ENCODE data around the gene PRPH. TPM values are rescaled to one million over a fixed set of nuclear protein-coding genes. Genes with fewer than 3 reads are reported as not detected.

The PRPH gene
- total and polyA plus RNA-seq, 2 of the 8 experiments (the other 6 are each of a cell fraction or from before 2014, with no cell fraction given): 0.79 to 1.4 TPM

DNA sequence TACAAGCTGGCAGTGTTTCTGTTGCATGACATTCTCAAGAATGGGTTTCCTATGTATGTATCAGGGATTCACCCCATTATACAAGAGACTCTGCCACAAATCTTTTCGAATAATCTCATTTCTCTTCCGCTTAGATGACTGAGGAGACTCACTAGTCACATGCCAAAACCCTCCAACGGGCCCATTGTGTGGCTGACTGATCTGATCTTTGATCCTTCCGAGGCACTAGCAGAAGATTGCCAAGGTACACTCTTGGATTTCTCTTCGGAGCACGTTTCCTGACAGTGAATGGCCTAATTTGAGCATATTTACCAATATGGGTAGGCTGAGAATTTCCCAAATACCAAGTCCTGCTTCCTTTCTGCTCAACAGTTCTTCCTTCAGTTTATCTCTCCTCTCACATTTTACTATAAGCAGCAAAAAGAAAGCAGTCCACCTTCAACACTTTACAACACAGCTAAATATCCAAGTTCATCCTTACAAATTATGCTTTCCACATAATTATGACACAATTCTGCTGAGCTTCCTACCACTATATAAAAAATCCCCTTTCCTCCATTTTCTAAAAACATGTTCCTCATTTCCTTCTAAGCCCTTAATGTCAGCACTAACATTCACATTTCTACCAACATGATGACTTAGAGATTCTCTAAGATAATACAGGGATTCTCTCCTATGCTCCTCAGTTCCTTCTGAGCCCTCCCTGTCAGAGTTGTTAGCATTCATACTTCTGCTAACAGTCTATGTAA lies 11.0 kb downstream of the PRPH start (continued):
- TF ChIP-seq CHD2 (IDR thresholded peaks at IDR 0.05; ENCODE audit: low read length) (no peak), MAFK (IDR thresholded peaks at IDR 0.05; ENCODE audit: low read depth, low read length) (no peak), ATF3 (IDR thresholded peaks at IDR 0.05; ENCODE audit: insufficient read depth, low read depth, low read length) (no peak), USF2 (IDR thresholded peaks at IDR 0.05; ENCODE audit: low read length) (no peak), EP300 (IDR thresholded peaks at IDR 0.05; ENCODE audit: borderline replicate concordance in 1 of 2, low read depth in 2 of 2, low read length in 2 of 2) (no peak), KDM1A (IDR thresholded peaks at IDR 0.05; ENCODE audit: borderline replicate concordance, low read length) (no peak), RBBP5 (IDR thresholded peaks at IDR 0.05; ENCODE audit: borderline replicate concordance, low read depth, low read length) (no peak), SUZ12 (IDR thresholded peaks at IDR 0.05; ENCODE audit: low read length) (no peak), TEAD4 (IDR thresholded peaks at IDR 0.05; ENCODE audit: low read depth, low read length) (no peak)

Data from H1 (cell line).